GM19395 (cell line): ENCODE measurements around the gene FTH1.
"Not testable (repeated sequence)": the region's sequence is repeated elsewhere in the genome, so short reads cannot be mapped to it uniquely, and the experiment has no call there.

Experiments
- ATAC-seq: cut with Tn5 transposase; IDR thresholded peaks from one replicate; pipeline ENCODE4 v1.9.1; 2021; ENCODE audit warnings: mild to moderate bottlenecking, moderate library complexity; ENCODE audit not compliant: unreplicated experiment

Gene FTH1

GRCh38 chr11:61978703-61979661 lies 11.5 kb upstream of the FTH1 start:
- no peak for ATAC-seq

GRCh38 chr11:61976813-61977475 lies 9.5 kb upstream of the FTH1 start:
- ATAC-seq = no peak

- no peak for ATAC-seq
Observed at GRCh38 chr11:61976420-61976800, 9.0 kb upstream of the FTH1 start.

DNA sequence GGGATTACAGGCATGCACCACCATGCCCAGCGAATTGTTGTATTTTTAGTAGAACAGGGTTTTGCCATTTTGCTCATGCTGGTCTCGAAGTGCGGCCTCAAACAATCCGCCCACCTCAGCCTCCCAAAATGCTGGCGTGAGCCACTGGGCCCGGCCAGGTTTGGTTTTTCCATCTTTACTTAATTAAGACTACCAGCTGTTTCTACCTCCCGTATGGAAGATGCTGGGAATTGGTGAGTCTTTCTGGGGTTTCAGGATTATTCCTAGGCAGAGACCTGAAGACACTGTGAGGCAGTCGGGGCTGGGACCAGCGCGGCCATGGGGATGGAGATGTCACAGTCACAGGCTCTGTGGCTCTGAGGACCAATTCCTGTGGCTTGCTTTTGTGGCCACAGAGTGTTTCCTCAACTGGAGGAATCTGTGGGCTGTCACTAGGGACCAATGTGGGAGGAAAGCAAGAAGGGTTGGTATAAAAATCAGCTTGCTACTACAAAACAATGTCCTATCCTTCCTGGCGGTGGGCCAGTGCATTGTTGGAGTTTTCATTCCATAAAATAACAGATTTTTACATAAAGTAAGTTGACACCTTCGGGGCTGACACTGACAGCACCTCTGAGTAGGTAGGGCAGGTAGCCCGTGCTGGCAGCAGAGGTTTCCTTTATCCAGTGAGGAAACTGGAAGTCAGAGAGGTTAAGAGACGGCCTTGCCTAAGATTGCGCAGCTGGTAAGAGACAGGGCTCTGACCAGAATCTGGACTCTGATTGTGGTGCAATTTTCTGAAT lies 8.4 kb upstream of the FTH1 start:
- ATAC-seq = no peak

DNA sequence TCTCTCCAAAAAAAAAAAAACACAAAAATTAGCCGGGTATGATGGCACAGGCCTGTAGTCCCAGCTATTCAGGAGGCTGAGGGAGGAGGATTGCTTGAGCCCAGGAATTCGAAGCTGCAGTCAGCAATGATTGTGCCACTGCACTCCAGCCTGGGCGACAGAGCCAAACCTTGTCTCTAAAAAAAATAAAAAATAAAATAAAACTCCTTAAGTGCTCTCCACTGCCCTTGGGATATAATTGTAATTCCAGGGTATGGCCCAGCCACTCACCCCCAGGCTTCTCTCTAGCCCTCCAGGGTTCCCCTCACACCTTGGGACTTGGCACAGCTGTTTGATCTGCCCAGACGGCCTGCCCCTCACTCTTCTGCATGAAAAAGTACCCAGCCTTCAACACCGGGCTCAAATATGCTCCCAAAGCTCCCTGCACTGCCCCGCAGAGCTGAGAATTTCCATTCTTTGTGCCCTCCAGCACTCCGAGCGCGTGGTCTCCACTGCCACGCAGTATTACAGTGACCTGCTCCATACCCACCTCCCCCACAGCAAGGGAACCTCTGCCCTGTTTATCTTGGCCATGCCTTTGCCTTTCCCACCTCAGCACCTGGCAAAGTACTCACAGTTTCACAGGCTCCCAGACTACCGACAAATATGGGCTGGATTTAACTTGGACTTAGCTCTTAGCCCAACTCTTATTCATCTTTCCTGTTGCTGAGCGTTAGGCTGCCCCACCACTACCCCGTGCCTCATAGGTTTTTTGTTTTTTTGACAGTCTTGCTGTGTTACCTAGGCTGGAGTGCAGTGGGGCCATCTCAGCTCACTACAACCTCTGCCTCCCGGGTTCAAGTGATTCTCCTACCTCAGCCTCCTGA lies 7.6 kb upstream of the FTH1 start:
- no peak for ATAC-seq

DNA sequence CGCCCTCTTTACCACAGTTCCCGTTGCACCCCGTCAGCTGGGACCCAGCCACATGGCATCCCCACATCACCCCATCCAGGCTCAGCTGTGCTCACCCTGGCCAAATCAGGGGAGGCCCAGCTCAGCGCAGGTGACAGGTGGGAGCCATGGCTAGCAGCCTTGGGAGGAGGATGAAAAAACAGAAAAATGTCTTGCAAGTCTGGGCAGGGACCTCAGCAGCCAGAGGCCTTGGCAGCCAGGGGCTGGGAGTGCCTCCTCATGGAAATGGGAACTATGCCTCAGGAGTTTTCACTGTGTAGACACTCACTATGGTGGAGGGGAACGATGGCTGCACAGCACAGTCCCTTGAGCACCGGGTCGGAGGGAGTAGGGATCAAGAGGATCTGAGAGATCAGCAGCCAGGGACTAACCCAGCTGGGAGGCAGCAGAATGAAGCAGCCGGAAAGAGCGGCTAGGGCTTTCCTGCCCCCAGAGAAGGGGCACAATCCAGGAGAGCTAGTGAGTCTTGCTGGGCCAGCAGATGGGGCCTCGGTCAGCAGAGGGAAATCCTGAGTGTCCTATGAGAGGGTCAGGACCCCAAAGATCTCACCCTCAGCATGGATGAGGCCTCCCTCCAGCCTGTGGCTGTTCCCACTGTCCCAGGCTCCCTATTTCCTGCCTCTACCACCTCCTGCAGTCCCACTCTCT lies 6.2 kb upstream of the FTH1 start:
- no peak for ATAC-seq

GRCh38 chr11:61972672-61973475 lies 5.4 kb upstream of the FTH1 start:
- ATAC-seq = no peak

DNA sequence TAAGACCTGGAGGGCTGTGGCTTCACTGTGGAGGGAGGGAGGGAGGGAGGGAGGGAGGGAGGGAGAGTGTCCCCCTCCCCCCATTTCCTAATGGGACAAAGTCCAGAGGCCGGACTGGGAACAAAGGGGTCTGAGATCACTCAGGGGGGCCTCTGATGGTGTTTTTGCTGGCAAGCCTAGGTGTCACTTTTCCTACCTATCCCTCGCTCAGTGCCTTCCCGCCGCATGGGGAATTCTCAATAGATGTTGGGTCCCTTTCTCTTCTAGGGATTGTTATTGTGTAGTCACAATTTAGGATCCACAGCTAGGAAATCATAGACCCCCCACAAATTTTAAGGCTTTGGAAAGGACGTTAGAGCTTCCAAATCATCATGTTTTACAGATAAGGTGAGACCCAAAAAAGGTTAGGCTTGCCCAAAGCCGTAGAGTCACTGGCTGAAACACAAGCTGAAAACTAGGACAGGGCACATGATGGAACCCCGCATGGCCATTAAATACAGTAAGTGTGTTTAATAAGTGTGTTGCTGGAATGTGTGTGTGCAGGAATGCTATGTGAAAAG lies 4.8 kb upstream of the FTH1 start:
- ATAC-seq = no peak

GRCh38 chr11:61971248-61972111 lies 4.0 kb upstream of the FTH1 start:
- ATAC-seq = peak; percentile 29

DNA sequence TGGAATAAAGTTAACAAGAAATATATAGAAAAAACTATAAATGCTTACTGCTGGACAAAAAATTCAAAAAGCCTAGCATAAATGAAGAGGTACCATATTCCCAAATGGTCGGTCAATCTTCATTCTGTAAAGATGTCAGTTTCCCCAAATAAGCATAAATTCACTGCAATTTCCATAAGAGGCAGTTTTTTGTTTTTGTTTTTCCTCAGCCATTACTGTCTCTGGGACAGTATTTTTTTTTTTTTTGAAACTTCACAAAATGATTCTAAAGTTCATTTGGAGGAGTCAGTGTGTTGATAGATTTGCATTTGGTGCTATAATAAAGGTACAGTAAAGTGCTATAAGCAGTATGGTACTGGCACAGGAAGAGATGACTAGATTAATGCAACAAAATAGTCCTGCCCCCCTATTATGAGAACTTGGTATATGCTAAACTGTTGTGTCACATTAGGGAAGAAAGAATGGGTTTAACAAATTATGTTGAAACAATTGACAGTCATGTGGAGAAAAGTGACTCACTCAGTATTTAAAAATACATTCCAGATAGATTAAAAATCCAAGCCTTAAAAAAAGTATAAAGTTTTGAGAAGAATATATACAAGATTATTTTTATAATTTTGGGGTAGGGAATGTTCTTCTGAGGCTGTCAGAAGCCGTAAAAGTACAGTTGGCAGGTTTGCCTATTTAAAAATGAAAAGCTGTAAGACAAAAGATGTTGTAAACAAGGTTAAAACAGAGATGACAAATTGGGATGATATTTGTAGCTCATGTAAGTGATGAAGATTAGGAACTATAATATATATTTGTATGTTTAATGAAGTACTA lies 2.6 kb upstream of the FTH1 start:
- ATAC-seq = no peak

- ATAC-seq = no peak
Observed at GRCh38 chr11:61969391-61969758, 1.9 kb upstream of the FTH1 start.

DNA sequence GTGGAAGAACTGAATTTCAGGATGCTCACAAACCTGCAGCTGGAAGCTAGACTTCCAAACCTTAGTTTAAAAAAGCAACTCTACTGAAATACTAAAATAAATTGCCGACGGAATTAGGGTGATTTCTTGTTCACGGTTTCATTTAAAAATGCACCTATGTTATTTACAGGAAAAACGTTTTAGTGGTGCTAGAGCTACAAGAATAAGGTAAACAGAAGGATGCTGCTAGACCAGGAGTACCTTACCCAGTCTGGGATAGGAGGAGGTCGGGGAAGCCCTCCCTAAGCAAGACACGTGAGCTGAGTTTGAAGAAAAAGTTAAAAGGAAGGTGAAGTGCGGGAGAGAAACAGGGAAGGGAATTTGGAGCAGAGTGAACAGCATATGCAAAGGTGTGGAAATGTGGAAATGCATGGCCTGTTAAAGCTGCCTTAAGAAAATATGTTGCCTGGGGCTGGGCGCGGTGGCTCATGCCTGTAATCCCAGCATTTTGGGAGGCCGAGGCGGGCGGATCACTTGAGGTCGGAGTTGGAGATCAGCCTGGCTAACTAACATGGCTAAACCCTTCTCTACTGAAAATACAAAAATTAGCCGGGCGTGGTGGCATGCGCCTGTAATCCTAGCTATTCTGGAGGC lies 1.4 kb upstream of the FTH1 start:
- no peak for ATAC-seq

- ATAC-seq = no peak
Observed at GRCh38 chr11:61967924-61968757, 707 bp upstream of the FTH1 start.

GRCh38 chr11:61966734-61967115 lies 709 bp downstream of the FTH1 start:
- ATAC-seq = no peak

DNA sequence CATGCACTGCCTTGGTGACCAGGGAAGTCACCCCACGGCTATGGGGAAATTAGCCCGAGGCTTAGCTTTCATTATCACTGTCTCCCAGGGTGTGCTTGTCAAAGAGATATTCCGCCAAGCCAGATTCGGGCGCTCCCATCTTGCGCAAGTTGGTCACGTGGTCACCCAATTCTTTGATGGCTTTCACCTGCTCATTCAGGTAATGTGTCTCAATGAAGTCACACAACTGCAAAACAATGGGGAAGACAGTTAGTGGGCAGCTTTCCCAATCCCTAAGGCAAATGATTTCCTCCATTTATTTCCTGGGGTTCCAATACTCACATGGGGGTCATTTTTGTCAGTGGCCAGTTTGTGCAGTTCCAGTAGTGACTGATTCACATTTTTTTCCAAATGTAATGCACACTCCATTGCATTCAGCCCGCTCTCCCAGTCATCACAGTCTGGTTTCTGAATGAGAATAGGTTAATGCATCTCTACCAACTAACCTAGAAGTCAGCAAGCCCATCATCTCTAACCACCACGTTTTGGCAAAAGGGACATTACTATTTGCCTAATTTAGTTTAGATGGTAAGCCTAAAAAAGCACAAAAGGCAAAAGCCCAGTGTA lies 2.7 kb downstream of the FTH1 start:
- not testable (repeated sequence) for ATAC-seq
